H9 (cell line): ENCODE measurements around the gene OR10H4. TPM values are rescaled to one million over a fixed set of nuclear protein-coding genes. Genes with fewer than 3 reads are reported as not detected.

Source experiments
- DNase-seq: peaks from one replicate; pipeline ENCODE4 v3.0.0-alpha.2; 2017
- H2AFZ ChIP-seq: one replicate; pipeline ENCODE4 v1.6.1; 2013; ENCODE audit warnings: mild to moderate bottlenecking, low read length, control low read depth, moderate library complexity
- H2AK5ac ChIP-seq: 2 replicates; pipeline ENCODE4 v1.6.1; 2013; ENCODE audit warnings: low read length, control low read depth, mixed read lengths; ENCODE audit not compliant: insufficient read length
- H2BK120ac ChIP-seq: one replicate; pipeline ENCODE4 v1.6.1; 2013; ENCODE audit warnings: low read depth, mild to moderate bottlenecking, low read length, control low read depth, inconsistent platforms; ENCODE audit not compliant: poor library complexity, severe bottlenecking
- H2BK12ac ChIP-seq: 2 replicates; pipeline ENCODE4 v1.6.1; 2013; ENCODE audit warnings: low read length, control low read depth, mixed read lengths, low read depth; ENCODE audit not compliant: insufficient read length
- H2BK15ac ChIP-seq: 2 replicates; pipeline ENCODE4 v1.6.1; 2013; ENCODE audit warnings: low read depth, low read length, control low read depth
- H2BK20ac ChIP-seq: one replicate; pipeline ENCODE4 v1.6.1; 2013; ENCODE audit warnings: low read depth, mild to moderate bottlenecking, low read length, control low read depth, inconsistent platforms; ENCODE audit not compliant: poor library complexity, severe bottlenecking
- H2BK5ac ChIP-seq: 2 replicates; pipeline ENCODE4 v1.6.1; 2013; ENCODE audit warnings: low read length, control low read depth, mixed read lengths; ENCODE audit not compliant: insufficient read length
- H3K14ac ChIP-seq: 2 replicates; pipeline ENCODE4 v1.6.1; 2013; ENCODE audit warnings: low read length, control low read depth; ENCODE audit not compliant: insufficient read depth
- H3K18ac ChIP-seq: 2 replicates; pipeline ENCODE4 v1.6.1; 2013; ENCODE audit warnings: low read depth, mild to moderate bottlenecking, mixed read lengths, low read length, control low read depth; ENCODE audit not compliant: insufficient read length
- H3K23ac ChIP-seq: 2 replicates; pipeline ENCODE4 v1.6.1; 2013; ENCODE audit warnings: low read length, control low read depth, mixed read lengths, low read depth; ENCODE audit not compliant: insufficient read length
- H3K23me2 ChIP-seq: 2 replicates; pipeline ENCODE4 v1.6.1; 2013; ENCODE audit warnings: low read depth, mild to moderate bottlenecking, mixed read lengths, low read length, control low read depth; ENCODE audit not compliant: insufficient read length, poor library complexity, severe bottlenecking
- H3K27ac ChIP-seq: 2 replicates; pipeline ENCODE4 v1.5.1; 2013; ENCODE audit warnings: low read length, control low read depth, mixed read lengths, low read depth; ENCODE audit not compliant: insufficient read length
- H3K27me3 ChIP-seq: 2 replicates; pipeline ENCODE4 v1.6.1; 2013; ENCODE audit warnings: low read length, control low read depth, inconsistent platforms; ENCODE audit not compliant: insufficient read depth
- H3K4ac ChIP-seq: 2 replicates; pipeline ENCODE4 v1.6.1; 2013; ENCODE audit warnings: low read depth, mild to moderate bottlenecking, control low read depth, inconsistent platforms, low read length, moderate library complexity
- H3K4me1 ChIP-seq: 2 replicates; pipeline ENCODE4 v1.6.1; 2013; ENCODE audit warnings: low read length, control low read depth, inconsistent platforms; ENCODE audit not compliant: insufficient read depth
- H3K4me2 ChIP-seq: 2 replicates; pipeline ENCODE4 v1.6.1; 2013; ENCODE audit warnings: low read length, control low read depth, mixed read lengths; ENCODE audit not compliant: insufficient read length, insufficient read depth
- H3K56ac ChIP-seq: 2 replicates; pipeline ENCODE4 v1.6.1; 2013; ENCODE audit warnings: low read depth, mild to moderate bottlenecking, mixed read lengths, low read length, control low read depth; ENCODE audit not compliant: insufficient read length
- H3K79me1 ChIP-seq: 2 replicates; pipeline ENCODE4 v1.6.1; 2013; ENCODE audit warnings: low read depth, mild to moderate bottlenecking, moderate library complexity, low read length, control low read depth, inconsistent platforms; ENCODE audit not compliant: insufficient read depth, poor library complexity, severe bottlenecking
- H3K79me2 ChIP-seq: 2 replicates; pipeline ENCODE4 v1.6.1; 2013; ENCODE audit warnings: low read length, control low read depth, inconsistent platforms; ENCODE audit not compliant: insufficient read depth
- H3K9ac ChIP-seq: 2 replicates; pipeline ENCODE4 v1.6.1; 2013; ENCODE audit warnings: low read length, control low read depth, mixed read lengths; ENCODE audit not compliant: insufficient read length; ENCODE audit errors: extremely low read depth
- H3K9me3 ChIP-seq: one replicate; pipeline ENCODE4 v1.6.1; 2013; ENCODE audit warnings: low read depth, low read length, inconsistent platforms; ENCODE audit not compliant: control insufficient read depth
- H3T11ph ChIP-seq: one replicate; pipeline ENCODE4 v1.6.1; 2013; ENCODE audit warnings: mild to moderate bottlenecking, low read length, control low read depth, inconsistent platforms
- H4K20me1 ChIP-seq: one replicate; pipeline ENCODE4 v1.6.1; 2013; ENCODE audit not compliant: control insufficient read depth, insufficient read length, insufficient read depth
- H4K5ac ChIP-seq: 2 replicates; pipeline ENCODE4 v1.6.1; 2013; ENCODE audit warnings: low read depth, mild to moderate bottlenecking, mixed read lengths, low read length, control low read depth; ENCODE audit not compliant: insufficient read length
- H4K8ac ChIP-seq: replicated peaks from 2 replicates; pipeline ENCODE4 v1.6.1; 2013; ENCODE audit warnings: low read length, control low read depth, mixed read lengths, low read depth; ENCODE audit not compliant: insufficient read length
- H4K91ac ChIP-seq: 2 replicates; pipeline ENCODE4 v1.6.1; 2013; ENCODE audit warnings: low read depth, mild to moderate bottlenecking, moderate library complexity, mixed read lengths, low read length, control low read depth; ENCODE audit not compliant: insufficient read length
- H3K27ac Mint-ChIP-seq, 3 experiments: 2 replicates in 2 of 3; 3 replicates in 1 of 3; pipeline ENCODE4 v1.8.0; 2020 to 2021; ENCODE audit warnings: mixed read lengths in 3 of 3, mild to moderate bottlenecking in 1 of 3, moderate library complexity in 1 of 3
- H3K27me3 Mint-ChIP-seq: 2 replicates; pipeline ENCODE4 v1.8.0; 2021; ENCODE audit warnings: low read depth, mild to moderate bottlenecking, moderate library complexity, mixed read lengths
- H3K36me3 Mint-ChIP-seq, 3 experiments: 2 replicates in 2 of 3; 3 replicates in 1 of 3; pipeline ENCODE4 v1.8.0; 2020 to 2021; ENCODE audit warnings: low read depth in 3 of 3, mixed read lengths in 3 of 3; ENCODE audit not compliant: insufficient read depth in 1 of 3
- H3K4me1 Mint-ChIP-seq, 2 experiments: 2 replicates each; pipeline ENCODE4 v1.8.0; 2020; ENCODE audit warnings: mixed read lengths in 2 of 2
- H3K4me3 Mint-ChIP-seq, 2 experiments: 2 replicates in 1 of 2; 3 replicates in 1 of 2; pipeline ENCODE4 v1.8.0; 2020 to 2021; ENCODE audit warnings: mild to moderate bottlenecking in 2 of 2, mixed read lengths in 2 of 2, moderate library complexity in 1 of 2
- H3K9me3 Mint-ChIP-seq, 2 experiments: 2 replicates in 1 of 2; 3 replicates in 1 of 2; pipeline ENCODE4 v1.8.0; 2020; ENCODE audit warnings: mild to moderate bottlenecking in 2 of 2, mixed read lengths in 2 of 2, moderate library complexity in 1 of 2
- WGBS: extraction: QIAGEN DNeasy Blood & Tissue Kit; methylation state at CpG from one replicate; pipeline ENCODE4 v1.1.7; 2013; ENCODE audit warnings: missing lambda C conversion rate, low lambda C conversion rate, mixed read lengths; ENCODE audit not compliant: insufficient read length; ENCODE audit errors: extremely low coverage; 5-methylcytosine and 5-hydroxymethylcytosine counted together
- total RNA-seq: library from RNA; stranded (reverse); gene quantifications from 2 replicates; pipeline ENCODE4 v1.2.1, GENCODE V29; 2021
- TF ChIP-seq, protein P1 (sequence below): fragments of 200-600 bp; sonication (generic); conservative IDR thresholded peaks from 3 replicates; pipeline ENCODE4 v1.8.0; 2021; ENCODE audit warnings: antibody characterized with exemption, mild to moderate bottlenecking

Gene OR10H4
- total RNA-seq, 1 experiment from 2014 or later, result not detected

DNA sequence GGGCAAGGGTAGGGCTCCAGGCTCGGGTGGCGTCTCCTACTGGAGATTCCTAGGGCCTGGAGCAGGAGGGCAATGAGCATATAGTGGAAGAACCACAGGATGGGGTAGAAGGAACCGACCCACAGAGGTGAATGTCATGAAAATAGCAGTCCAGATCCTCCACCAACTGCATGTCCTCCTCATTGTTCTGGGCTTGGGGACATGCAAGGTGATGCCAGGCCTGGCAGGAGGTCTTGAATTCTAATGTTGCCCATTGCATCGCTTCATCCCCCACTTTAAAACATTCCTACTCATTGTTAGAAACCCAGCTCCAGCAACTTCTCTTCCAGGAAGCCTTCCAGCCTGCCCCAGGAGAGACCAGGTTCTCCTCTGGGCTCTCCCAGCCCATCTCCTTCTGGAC, 49.4 kb downstream of the OR10H4 start:
- no peaks in the 10 kb centered on the region for H3K4me1 ChIP-seq

More for the DNA sequence above, 49.4 kb downstream of the OR10H4 start:
- Histone ChIP-seq H2BK5ac (no peak overlapping the region), H3K27me3 (no peaks in the 10 kb centered on the region), H2BK15ac (no peak overlapping the region), H3K9me3 (peaks cover 92% of the 10 kb centered on the region), H3K56ac (no peak overlapping the region), H4K8ac (no peak overlapping the region), H4K20me1 (no peaks in the 10 kb centered on the region), H4K5ac (no peak overlapping the region), H3K9ac (no peak overlapping the region), H3K23me2 (no peaks in the 10 kb centered on the region), H3K79me1 (no peaks in the 10 kb centered on the region), H3K4ac (no peak overlapping the region), H3T11ph (no peak overlapping the region), H3K23ac (no peak overlapping the region), H2BK120ac (no peak overlapping the region), H3K27ac (no peak overlapping the region), H3K4me2 (no peak overlapping the region), H2AFZ (no peak overlapping the region), H3K79me2 (no peaks in the 10 kb centered on the region), H4K91ac (no peak overlapping the region), H3K18ac (no peak overlapping the region), H3K14ac (no peak overlapping the region), H2AK5ac (no peak overlapping the region), H2BK12ac (no peak overlapping the region), H2BK20ac (no peak overlapping the region)
- no peak for DNase-seq
- WGBS, result no CpG with 5 or more reads among the region's 4 CpGs
- H3K36me3 Mint-ChIP-seq, result peaks cover 2 to 9% (median 4%) of the 10 kb centered on the region in 3 experiments; a peak in 5 of 7 replicates
- peaks cover 83 to 97% of the 10 kb centered on the region in 2 experiments for H3K9me3 Mint-ChIP-seq
- H3K4me1 Mint-ChIP-seq, result no peaks in the 10 kb centered on the region
- H3K27ac Mint-ChIP-seq, result no peak overlapping the region
- TF ChIP-seq, protein P1, sequence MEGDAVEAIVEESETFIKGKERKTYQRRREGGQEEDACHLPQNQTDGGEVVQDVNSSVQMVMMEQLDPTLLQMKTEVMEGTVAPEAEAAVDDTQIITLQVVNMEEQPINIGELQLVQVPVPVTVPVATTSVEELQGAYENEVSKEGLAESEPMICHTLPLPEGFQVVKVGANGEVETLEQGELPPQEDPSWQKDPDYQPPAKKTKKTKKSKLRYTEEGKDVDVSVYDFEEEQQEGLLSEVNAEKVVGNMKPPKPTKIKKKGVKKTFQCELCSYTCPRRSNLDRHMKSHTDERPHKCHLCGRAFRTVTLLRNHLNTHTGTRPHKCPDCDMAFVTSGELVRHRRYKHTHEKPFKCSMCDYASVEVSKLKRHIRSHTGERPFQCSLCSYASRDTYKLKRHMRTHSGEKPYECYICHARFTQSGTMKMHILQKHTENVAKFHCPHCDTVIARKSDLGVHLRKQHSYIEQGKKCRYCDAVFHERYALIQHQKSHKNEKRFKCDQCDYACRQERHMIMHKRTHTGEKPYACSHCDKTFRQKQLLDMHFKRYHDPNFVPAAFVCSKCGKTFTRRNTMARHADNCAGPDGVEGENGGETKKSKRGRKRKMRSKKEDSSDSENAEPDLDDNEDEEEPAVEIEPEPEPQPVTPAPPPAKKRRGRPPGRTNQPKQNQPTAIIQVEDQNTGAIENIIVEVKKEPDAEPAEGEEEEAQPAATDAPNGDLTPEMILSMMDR, result no peak
- no peak overlapping the region for H3K4me3 Mint-ChIP-seq
- H3K27me3 Mint-ChIP-seq, result no peaks in the 10 kb centered on the region; the same call in none of the 2 replicates

Other genes starting within 250 kb of the OR10H4 start
- not detected in 2 replicates for gene OR10H2, start 221.0 kb upstream of the OR10H4 start, total RNA-seq
- not detected in 2 replicates for gene OR10H3, start 211.0 kb upstream of the OR10H4 start, total RNA-seq
- gene OR10H5, start 161.3 kb upstream of the OR10H4 start, total RNA-seq, result not detected in 2 replicates
- not detected in 2 replicates for gene OR10H1, start 133.3 kb upstream of the OR10H4 start, total RNA-seq
- gene CYP4F2, start 50.9 kb upstream of the OR10H4 start, total RNA-seq, result not detected in 2 replicates
- not detected in 2 replicates for gene CYP4F11, start 14.5 kb upstream of the OR10H4 start, total RNA-seq
- gene TPM4, start 127.5 kb downstream of the OR10H4 start, total RNA-seq, result 431 TPM in 2 replicates
- gene RAB8A, start 162.9 kb downstream of the OR10H4 start, total RNA-seq, result 93.8 and 103 TPM in 2 replicates
- 1.8 and 2.3 TPM in 2 replicates for gene HSH2D, start 194.7 kb downstream of the OR10H4 start, total RNA-seq
- gene CIB3, start 224.5 kb downstream of the OR10H4 start, total RNA-seq, result not detected in 2 replicates
- 90.4 and 91.9 TPM in 2 replicates for gene FAM32A, start 236.4 kb downstream of the OR10H4 start, total RNA-seq
- 30.3 and 37.6 TPM in 2 replicates for gene AP1M1, start 248.9 kb downstream of the OR10H4 start, total RNA-seq